GM21447 (cell line): Measurements from ENCODE around the gene TMTC2.

Experiments
- ATAC-seq: cut with Tn5 transposase; IDR thresholded peaks from one replicate; pipeline ENCODE4 v1.9.1; 2021; ENCODE audit not compliant: unreplicated experiment

Gene TMTC2

DNA sequence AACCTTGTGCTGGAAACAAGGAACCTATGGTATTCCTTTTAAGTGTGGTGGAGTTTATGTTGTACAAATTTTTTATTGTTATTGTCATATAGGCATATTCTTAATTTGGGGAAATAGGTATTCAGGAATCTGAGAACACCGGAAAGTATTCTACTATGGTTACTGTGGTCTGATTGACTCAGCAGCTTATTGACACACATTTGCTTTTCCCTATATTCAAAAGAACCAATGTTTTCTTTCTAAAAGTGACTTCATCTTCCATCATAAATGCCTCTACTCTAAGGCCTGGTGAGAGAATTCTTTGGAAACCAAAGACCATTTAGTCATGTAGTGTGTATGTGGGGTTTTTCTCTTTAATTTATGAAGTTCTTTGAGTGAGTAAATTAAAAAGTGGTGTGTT is 474.8 kb downstream of the TMTC2 start:
- ATAC-seq, result no peak

DNA sequence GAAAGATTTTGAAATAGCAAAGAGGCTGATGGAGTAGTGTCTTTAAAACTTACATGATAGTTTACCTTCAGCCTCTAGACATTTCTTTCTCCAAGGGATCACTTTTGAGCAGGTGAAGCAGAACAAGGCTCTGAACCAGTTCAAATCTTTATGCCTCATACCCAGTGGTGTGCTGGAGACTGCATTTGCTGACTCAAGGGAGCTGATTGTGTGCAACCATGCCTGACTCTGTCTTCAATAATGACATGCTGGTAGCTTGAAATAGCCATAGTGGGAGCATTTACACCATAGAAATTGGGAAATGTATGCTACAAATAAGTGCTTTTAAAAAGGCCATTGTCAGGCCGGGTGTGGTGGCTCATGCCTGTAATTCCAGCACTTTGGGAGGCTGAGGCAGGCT is 482.0 kb downstream of the TMTC2 start:
- no peak for ATAC-seq

- ATAC-seq, result no peak
Measured at GRCh38 chr12:83172441-83172840, 485.7 kb downstream of the TMTC2 start.

DNA sequence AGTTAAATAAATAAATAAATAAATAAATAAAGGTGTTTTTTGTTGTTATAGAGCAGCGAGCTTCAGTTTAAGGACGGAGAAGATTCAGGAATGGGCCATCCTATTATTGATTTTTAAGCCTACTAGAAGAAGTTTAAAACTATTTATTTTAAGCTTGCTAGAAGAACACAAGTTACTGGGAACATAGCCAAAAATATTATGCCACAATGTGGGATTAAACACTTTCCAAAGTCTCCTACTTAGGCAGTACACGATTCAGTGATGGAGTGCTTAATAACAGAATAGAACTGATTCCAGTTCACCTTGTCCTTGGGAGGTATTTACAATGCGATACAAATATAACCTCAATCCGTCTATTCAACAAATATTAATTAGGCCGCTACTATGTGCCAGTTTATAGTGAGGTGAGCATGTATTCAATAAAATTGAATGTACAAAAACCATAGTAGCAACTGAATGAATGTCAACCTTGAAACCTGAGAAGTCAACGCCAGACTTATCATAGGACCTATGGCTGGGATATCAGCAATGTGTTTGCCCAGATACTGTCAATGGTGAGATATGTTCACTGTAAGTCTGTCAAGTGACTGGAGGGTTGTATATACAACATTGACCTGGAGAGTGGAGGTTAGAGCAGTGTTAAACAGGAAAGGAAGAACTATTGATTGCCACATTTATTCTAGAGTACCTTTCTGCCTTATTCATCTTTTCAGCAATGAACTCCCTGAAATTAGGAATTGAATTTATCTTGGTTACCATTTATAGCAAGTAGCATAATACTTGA is 486.4 kb downstream of the TMTC2 start:
- ATAC-seq, result no peak

- no peak for ATAC-seq
Measured at GRCh38 chr12:83179999-83180398, 493.3 kb downstream of the TMTC2 start.

DNA sequence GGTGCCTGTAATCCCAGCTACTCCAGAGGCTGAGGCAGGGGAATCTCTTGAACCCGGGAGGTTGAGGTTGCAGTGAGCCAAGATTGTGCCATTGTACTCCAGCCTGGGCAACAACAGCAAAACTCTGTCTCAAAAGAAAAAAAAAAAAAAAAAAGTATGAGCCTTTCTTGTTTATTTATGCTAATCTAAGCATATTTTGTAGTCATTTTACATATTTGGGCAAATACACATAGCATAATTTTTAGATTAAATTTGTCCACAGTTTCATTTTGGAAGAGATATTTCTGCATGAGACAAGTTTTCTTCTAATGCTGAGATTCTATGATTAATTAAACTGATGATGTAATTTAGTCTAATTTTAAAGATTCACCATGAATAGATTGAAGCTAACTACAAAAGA is 494.4 kb downstream of the TMTC2 start:
- no peak for ATAC-seq

GRCh38 chr12:83183132-83183531 is 496.4 kb downstream of the TMTC2 start:
- ATAC-seq, result no peak
